SJCRH30 (cell line): ENCODE results near the gene MFN2. TPM values are rescaled to one million over a fixed set of nuclear protein-coding genes. Genes with fewer than 3 reads are reported as not detected.

Experiments
- DNase-seq, 2 experiments: peaks; one replicate each; pipeline ENCODE4 v3.0.0-alpha.2; 2015 to 2020
- H3K27ac ChIP-seq: fragments of 250-450 bp; sonication (Bioruptor Pico); 2 replicates; pipeline ENCODE4 v1.5.1; 2020; ENCODE audit warnings: mild to moderate bottlenecking, moderate library complexity
- H3K27me3 ChIP-seq: fragments of 250-450 bp; sonication (Bioruptor Pico); 2 replicates; pipeline ENCODE4 v1.5.1; 2020; ENCODE audit warnings: mild to moderate bottlenecking, moderate library complexity
- H3K36me3 ChIP-seq: fragments of 250-450 bp; sonication (Bioruptor Pico); 2 replicates; pipeline ENCODE4 v1.5.1; 2020; ENCODE audit warnings: mild to moderate bottlenecking, moderate library complexity
- H3K4me1 ChIP-seq: fragments of 250-450 bp; sonication (Bioruptor Pico); 2 replicates; pipeline ENCODE4 v1.5.1; 2020; ENCODE audit warnings: mild to moderate bottlenecking, moderate library complexity
- H3K4me3 ChIP-seq: fragments of 250-450 bp; sonication (Bioruptor Pico); 2 replicates; pipeline ENCODE4 v1.5.1; 2020; ENCODE audit warnings: mild to moderate bottlenecking, moderate library complexity
- H3K9me3 ChIP-seq: fragments of 250-450 bp; sonication (Bioruptor Pico); replicated peaks from 2 replicates; pipeline ENCODE4 v1.5.1; 2020; ENCODE audit warnings: mild to moderate bottlenecking, moderate library complexity
- total RNA-seq: library from RNA; depleted of rRNA; stranded (reverse); fragments of >200 nt; shearing (Covaris generic); gene quantifications from 2 replicates; pipeline ENCODE4 v1.2.3, GENCODE V29; 2014; rRNA removed

MFN2 gene
- total RNA-seq, 1 experiment from 2014 or later = 94.0 TPM

DNA sequence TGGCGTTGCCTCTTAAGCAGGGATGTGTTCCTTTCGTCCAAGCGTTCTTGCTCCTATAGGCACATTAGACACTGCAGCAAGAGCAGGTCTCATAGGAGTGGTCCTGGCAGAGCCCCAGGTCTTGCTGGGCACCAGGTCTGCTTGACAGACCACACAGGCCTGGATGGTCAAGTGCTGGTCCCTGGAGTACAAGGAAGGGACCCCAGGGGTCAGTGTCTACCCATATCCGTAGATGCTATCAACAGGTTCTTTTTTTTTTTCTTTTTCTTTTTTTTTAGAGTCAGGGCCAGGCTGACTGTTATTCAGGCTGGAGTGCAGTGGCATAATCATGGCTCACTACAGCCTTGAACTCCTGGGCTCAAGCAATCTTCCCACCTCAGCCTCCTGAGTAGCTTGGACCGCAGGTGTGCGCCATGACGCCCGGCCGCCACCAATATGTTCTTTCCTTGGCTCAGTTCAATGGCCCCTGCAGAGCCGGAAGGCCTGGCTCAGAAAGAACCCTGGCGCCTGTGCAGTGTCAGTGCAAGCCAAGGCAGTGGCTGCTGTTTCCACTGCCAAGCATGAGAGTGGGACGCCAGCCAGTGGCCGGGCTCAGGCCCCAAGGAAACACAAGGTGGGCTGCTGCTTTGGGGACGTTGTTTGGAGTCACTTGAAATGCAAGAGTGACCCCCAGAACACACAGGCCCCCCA, 72.9 kb downstream of the MFN2 start:
- H3K36me3 ChIP-seq = no peaks in the 10 kb centered on the region
- H3K9me3 ChIP-seq = no peaks in the 10 kb centered on the region
- H3K4me3 ChIP-seq = no peak overlapping the region
- H3K27ac ChIP-seq = no peak overlapping the region
- peaks cover 14% of the 10 kb centered on the region for H3K4me1 ChIP-seq
- peaks cover 6% of the 10 kb centered on the region; the same call in 1 of the 2 replicates for H3K27me3 ChIP-seq
- DNase-seq = no peak

DNA sequence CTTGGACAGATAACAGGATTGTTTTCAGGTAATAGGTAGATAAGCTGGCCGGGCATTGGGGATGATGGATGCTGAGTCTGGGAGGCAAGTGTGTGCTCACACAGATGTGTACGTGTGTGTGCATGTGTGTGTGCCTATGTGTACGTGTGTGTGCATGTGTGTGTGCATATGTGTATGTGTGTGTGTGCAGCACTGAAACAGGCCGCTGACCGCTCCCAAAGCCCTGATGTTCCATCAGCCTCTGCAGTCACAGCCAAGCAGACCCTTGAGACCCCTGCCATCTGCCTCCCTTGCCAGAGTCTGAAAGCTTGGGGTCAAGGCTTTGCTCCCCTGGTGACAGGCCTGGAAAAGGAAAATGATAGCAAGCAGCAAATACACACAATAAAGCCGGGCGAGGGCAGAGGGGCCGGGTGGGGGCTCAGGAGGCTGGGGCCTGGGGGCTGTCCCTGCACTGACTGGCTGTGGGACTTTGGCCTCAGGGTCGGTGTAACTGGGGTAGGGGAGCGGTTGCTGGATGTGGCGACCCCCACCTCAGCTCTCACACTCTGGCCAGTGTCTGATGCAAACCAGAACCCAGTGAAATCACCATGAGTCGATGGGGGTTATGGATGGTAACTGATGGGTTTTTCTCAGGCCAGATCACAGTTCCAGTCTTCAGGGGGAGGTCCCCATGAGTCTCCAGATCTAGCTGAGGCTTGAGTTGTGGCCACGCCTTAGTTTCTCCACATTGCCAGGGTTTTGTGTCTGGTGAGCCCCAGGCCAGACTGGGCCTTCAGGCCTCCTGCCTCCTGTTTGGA, 73.7 kb downstream of the MFN2 start:
- H3K27ac ChIP-seq = no peak overlapping the region
- H3K36me3 ChIP-seq = no peaks in the 10 kb centered on the region
- H3K4me3 ChIP-seq = no peak overlapping the region
- peaks cover 14% of the 10 kb centered on the region for H3K4me1 ChIP-seq
- H3K9me3 ChIP-seq = no peaks in the 10 kb centered on the region
- DNase-seq = no peak
- H3K27me3 ChIP-seq = peaks cover 4% of the 10 kb centered on the region; the same call in 1 of the 2 replicates

DNA sequence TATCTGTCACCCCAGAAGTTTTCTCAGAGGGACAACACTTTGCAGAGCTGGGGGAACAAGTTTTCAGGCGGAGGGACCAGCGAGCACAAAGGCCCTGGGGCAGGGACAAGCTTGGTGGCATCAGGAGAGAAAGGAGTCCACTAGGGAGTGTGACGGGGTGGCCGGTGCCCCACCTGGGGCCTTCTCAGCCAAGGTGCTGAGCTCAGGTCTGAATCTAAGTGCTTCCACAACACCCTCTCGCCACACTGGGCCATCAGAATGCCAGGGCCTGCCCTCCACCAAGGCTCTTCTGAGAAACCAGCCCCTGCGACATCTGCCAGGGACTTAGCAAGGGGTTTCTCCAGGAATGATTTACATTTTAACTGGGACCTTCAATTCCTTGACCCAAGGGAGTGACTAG, 75.0 kb downstream of the MFN2 start:
- Histone ChIP-seq H3K27me3 (no peaks in the 10 kb centered on the region), H3K4me1 (peaks cover 14% of the 10 kb centered on the region), H3K27ac (no peak overlapping the region), H3K36me3 (no peaks in the 10 kb centered on the region), H3K9me3 (no peaks in the 10 kb centered on the region), H3K4me3 (no peak overlapping the region)
- no peak for DNase-seq

DNA sequence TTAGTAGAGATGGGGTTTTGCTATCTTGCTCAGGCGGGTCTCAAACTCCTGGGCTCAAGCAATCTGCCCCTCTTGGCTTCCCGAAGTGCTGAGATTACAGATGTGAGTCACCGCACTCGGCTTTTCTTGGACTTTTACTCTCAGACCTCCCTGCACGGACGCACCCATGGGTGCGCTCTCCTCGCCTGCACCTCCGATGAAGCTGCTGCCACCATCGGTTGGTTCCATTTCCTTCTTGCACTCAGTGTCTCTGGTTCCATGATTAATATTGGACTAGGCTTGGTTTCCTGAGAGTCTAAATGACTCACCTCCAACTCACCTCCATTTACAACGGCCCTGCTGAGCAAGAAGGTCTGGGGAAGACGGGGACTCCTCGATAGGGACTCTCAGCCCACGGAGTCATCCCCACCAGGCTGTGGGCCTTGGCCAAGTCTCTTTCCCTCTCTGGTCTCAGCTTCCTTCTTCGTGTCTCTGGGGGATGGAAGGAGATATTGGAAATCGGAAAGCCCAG, 76.1 kb downstream of the MFN2 start:
- DNase-seq = no peak
- H3K36me3 ChIP-seq = no peaks in the 10 kb centered on the region
- H3K9me3 ChIP-seq = no peaks in the 10 kb centered on the region
- H3K27me3 ChIP-seq = no peaks in the 10 kb centered on the region
- no peak overlapping the region for H3K4me3 ChIP-seq
- H3K27ac ChIP-seq = no peak overlapping the region
- peaks cover 14% of the 10 kb centered on the region for H3K4me1 ChIP-seq

DNA sequence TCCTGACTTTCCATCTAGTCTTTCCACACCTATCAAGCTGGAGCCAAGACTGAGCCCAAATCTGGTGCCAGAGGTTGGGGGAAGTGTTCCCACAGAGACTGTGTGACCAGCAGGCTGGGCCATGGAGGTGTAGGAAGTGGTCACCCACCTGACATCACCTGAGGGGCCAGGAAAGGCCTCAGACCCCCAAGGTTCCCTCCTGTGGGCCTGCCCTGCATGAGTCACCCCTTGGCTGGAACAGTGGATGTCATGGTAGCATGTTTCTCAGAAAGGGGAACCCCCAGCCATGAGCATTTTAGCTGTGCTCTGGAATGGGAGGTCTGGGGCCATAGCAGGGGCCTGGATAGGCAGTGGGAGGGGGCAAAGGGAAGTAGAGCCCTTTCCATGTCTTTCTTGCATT, 77.1 kb downstream of the MFN2 start:
- Histone ChIP-seq H3K9me3 (no peaks in the 10 kb centered on the region), H3K27ac (no peak overlapping the region), H3K4me3 (no peak overlapping the region), H3K27me3 (no peaks in the 10 kb centered on the region), H3K36me3 (no peaks in the 10 kb centered on the region), H3K4me1 (peaks cover 6% of the 10 kb centered on the region)
- no peak for DNase-seq

DNA sequence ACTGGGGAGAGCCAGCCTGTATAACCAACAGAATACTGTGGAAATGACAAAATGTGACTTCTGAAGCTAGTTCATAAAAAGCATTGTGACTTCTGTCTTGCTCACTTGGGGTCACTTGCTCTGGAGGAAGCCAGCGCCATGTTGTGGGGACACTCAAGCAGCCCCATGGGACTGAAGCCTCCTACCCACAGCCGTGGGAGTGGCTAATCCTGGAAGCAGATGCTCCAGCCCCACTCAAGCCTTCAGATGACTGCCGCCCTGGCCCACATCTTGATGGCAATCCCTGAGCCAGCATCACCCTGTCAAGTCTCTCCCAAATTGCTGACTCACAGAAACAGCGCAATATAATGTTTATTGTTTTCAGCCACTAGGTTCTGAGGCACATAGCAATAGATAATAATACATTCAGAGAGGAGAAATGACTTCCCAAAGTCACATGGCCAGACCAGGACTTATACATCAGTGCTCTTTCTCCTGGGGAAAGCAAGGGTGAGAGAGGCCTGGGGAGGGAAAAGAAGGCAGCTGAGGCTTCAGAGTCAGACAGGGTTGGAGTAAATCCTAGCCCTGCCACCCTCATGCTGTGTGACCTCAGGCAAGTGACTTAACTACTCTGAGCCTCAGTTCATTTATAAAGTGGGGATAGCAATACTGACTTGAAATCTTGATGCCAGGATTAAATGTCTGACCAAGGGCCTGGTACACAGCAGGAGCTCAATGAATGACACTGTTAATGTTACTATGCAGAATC, 77.9 kb downstream of the MFN2 start:
- no peak overlapping the region for H3K4me3 ChIP-seq
- H3K27ac ChIP-seq = no peak overlapping the region
- no peaks in the 10 kb centered on the region for H3K36me3 ChIP-seq
- no peaks in the 10 kb centered on the region for H3K9me3 ChIP-seq
- no peaks in the 10 kb centered on the region for H3K27me3 ChIP-seq
- H3K4me1 ChIP-seq = no peaks in the 10 kb centered on the region
- no peak for DNase-seq

DNA sequence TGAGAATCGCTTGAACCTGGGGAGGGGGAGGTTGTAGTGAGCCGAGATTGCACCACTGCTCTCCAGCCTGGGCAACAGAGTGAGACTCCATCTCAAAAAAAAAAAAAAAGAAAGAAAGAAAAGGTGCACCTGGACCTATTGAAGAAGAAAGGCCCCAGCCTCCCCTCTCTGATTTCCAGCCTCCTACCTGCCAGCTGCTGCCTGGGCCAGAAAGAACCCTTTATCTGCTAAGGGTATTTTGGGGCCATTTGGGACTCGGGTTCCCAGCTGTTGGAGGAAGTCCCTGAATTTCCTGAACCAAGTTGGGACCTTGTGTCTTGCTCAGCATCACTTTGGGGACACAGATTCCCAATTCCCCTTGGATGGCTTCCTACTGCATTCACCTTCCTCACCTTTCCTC, 79.0 kb downstream of the MFN2 start:
- H3K4me3 ChIP-seq = no peak overlapping the region
- H3K27me3 ChIP-seq = no peaks in the 10 kb centered on the region
- no peaks in the 10 kb centered on the region for H3K9me3 ChIP-seq
- no peaks in the 10 kb centered on the region for H3K4me1 ChIP-seq
- no peak for DNase-seq
- H3K36me3 ChIP-seq = no peaks in the 10 kb centered on the region
- no peak overlapping the region for H3K27ac ChIP-seq

DNA sequence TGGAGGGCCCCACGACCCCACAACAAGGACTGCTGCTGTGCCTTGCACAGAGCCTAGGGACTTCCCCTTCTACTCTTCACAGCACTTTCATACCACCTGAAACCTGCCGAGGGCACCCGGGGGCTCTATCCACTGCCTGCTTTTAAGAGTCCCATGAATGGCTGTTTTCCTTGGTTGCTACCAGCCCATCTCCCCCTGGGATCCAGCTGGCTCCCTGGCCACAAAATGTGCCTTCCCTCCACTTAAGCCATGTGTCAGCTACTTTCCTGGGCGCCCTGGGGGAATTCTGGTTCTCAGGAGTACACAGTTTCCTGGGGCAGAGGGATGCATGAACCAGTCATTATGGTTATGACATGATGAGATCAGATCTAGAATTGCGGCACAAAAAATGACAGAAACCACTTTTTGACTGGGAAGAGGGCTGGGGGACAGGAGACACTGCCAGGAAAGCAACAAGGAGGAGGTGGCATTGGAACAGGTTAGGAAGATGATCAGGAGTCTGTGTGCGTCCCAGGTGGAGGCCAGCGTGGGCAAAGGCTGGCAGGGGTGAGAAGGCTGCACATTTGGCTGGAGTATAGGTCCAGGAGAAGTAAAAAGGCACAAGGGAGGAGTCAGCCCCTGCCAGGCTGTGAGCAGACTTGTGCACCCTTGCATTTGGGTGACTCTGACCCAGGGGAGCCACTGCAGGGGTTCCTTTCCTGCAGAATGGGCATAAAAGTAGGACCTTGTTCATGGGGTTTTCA, 79.6 kb downstream of the MFN2 start:
- no peak for DNase-seq
- Histone ChIP-seq H3K4me1 (no peaks in the 10 kb centered on the region), H3K4me3 (no peak overlapping the region), H3K36me3 (no peaks in the 10 kb centered on the region), H3K27ac (no peak overlapping the region), H3K9me3 (no peaks in the 10 kb centered on the region), H3K27me3 (peaks cover 4% of the 10 kb centered on the region; the same call in 1 of the 2 replicates)

DNA sequence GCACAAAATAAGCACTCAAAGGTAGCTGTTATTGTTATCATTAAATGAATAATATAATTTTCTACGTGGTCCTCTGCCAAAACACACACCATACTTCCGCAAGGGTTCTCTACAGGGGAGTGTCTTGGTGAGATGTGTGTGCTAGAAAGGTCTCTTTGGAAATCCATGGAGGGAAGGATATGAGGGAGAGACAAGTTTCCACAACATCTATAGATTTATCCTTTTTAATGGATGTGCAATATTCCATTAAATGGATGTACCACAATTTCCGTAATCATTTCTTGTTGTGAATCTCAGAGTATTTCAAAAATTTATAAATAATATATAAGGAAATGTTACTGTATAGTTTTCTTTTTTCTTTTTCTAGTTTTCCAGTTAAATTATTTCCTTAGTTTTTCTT, 80.3 kb downstream of the MFN2 start:
- DNase-seq = no peak
- Histone ChIP-seq H3K27me3 (peaks cover 4% of the 10 kb centered on the region), H3K9me3 (no peaks in the 10 kb centered on the region), H3K4me3 (no peak overlapping the region), H3K27ac (no peak overlapping the region), H3K36me3 (no peaks in the 10 kb centered on the region), H3K4me1 (no peaks in the 10 kb centered on the region)

Other genes starting within 250 kb of the MFN2 start
- gene AGTRAP, start 244.3 kb upstream of the MFN2 start, total RNA-seq = 13.0 and 16.5 TPM in 2 replicates
- not detected in 2 replicates for gene C1orf167, start 218.3 kb upstream of the MFN2 start, total RNA-seq
- 10.1 and 11.1 TPM in 2 replicates for gene MTHFR, start 174.5 kb upstream of the MFN2 start, total RNA-seq
- gene CLCN6, start 174.3 kb upstream of the MFN2 start, total RNA-seq = 10.7 and 14.2 TPM in 2 replicates
- 0.61 and 1.3 TPM in 2 replicates for gene NPPA, start 132.7 kb upstream of the MFN2 start, total RNA-seq
- 0.67 and 0.89 TPM in 2 replicates for gene NPPB, start 121.5 kb upstream of the MFN2 start, total RNA-seq
- 62.8 and 64.0 TPM in 2 replicates for gene KIAA2013, start 54.0 kb upstream of the MFN2 start, total RNA-seq
- gene PLOD1, start 45.7 kb upstream of the MFN2 start, total RNA-seq = 138 and 142 TPM in 2 replicates
- gene MIIP, start 39.1 kb downstream of the MFN2 start, total RNA-seq = 30.3 and 33.2 TPM in 2 replicates
- gene TNFRSF8, start 82.9 kb downstream of the MFN2 start, total RNA-seq = 0.32 and 0.43 TPM in 2 replicates
- 6.8 and 7.0 TPM in 2 replicates for gene TNFRSF1B, start 186.5 kb downstream of the MFN2 start, total RNA-seq
- 32.4 and 33.1 TPM in 2 replicates for gene VPS13D, start 249.6 kb downstream of the MFN2 start, total RNA-seq